Measurements from ENCODE around the gene HSPA5. TPM values are rescaled to one million over a fixed set of nuclear protein-coding genes. Genes with fewer than 3 reads are reported as not detected.
A peak's percentile ranks its signal among the peaks of the same experiment; 100 is the strongest.
"Not testable (repeated sequence)": the region's sequence is repeated elsewhere in the genome, so short reads cannot be mapped to it uniquely, and the experiment has no call there.

Gene HSPA5

GRCh38 chr9:125194466-125194865 is 46.7 kb downstream of the HSPA5 start:
- not testable (repeated sequence) for H4K5ac ChIP-seq (ENCODE audit: low read length); H2AK5ac ChIP-seq (ENCODE audit: low read length); H3K56ac ChIP-seq (ENCODE audit: low read length); H3K27me3 ChIP-seq (ENCODE audit: insufficient read depth, low read length, poor library complexity); H3K27ac ChIP-seq (ENCODE audit: low read depth, low read length); H3K79me1 ChIP-seq (ENCODE audit: low read length); H3K4me1 ChIP-seq (ENCODE audit: control insufficient read depth, low read depth, low read length); H3K4ac ChIP-seq (ENCODE audit: low read depth, low read length); H2BK120ac ChIP-seq (ENCODE audit: low read depth, low read length); H3K36me3 ChIP-seq (ENCODE audit: control insufficient read depth, insufficient read depth, low read length); H4K8ac ChIP-seq (ENCODE audit: low read depth, low read length); H3K9ac ChIP-seq (ENCODE audit: low read length); H3K23ac ChIP-seq (ENCODE audit: low read length); H3K79me2 ChIP-seq (ENCODE audit: control insufficient read depth, insufficient read depth, low read length); H3K4me3 ChIP-seq (ENCODE audit: low read length); H3K18ac ChIP-seq (ENCODE audit: low read length); H2BK15ac ChIP-seq (replicated peaks; ENCODE audit: low read depth); H2BK5ac ChIP-seq (ENCODE audit: low read length); H3K4me2 ChIP-seq (ENCODE audit: low read length); DNase-seq
- WGBS (ENCODE audit: extremely low coverage, insufficient coverage, low lambda C conversion rate) = no CpG with 5 or more reads among the region's 5 CpGs

GRCh38 chr9:125190361-125190801 is 50.8 kb downstream of the HSPA5 start:
- Histone ChIP-seq H3K18ac (ENCODE audit: low read length) (no peak overlapping the region), H3K79me1 (ENCODE audit: low read length) (no peaks in the 10 kb centered on the region), H3K36me3 (ENCODE audit: control insufficient read depth, insufficient read depth, low read length) (no peaks in the 10 kb centered on the region), H4K8ac (ENCODE audit: low read depth, low read length) (peak overlapping the region; percentile 28), H3K27me3 (ENCODE audit: insufficient read depth, low read length, poor library complexity) (no peaks in the 10 kb centered on the region), H2BK15ac (replicated peaks; ENCODE audit: low read depth) (no peak overlapping the region), H2BK5ac (ENCODE audit: low read length) (no peak overlapping the region), H3K4me1 (ENCODE audit: control insufficient read depth, low read depth, low read length) (peaks cover 3% of the 10 kb centered on the region), H2AK5ac (ENCODE audit: low read length) (no peak overlapping the region), H3K79me2 (ENCODE audit: control insufficient read depth, insufficient read depth, low read length) (peaks cover 25% of the 10 kb centered on the region), H3K4me2 (ENCODE audit: low read length) (peak overlapping the region; percentile 92), H3K4me3 (ENCODE audit: low read length) (peak overlapping the region; percentile 90), H3K27ac (ENCODE audit: low read depth, low read length) (no peak overlapping the region), H3K9ac (ENCODE audit: low read length) (peak overlapping the region; percentile 95), H3K23ac (ENCODE audit: low read length) (peak overlapping the region; percentile 29), H3K56ac (ENCODE audit: low read length) (peak overlapping the region; percentile 98), H2BK120ac (ENCODE audit: low read depth, low read length) (no peak overlapping the region), H3K4ac (ENCODE audit: low read depth, low read length) (no peak overlapping the region), H4K5ac (ENCODE audit: low read length) (peak overlapping the region; percentile 91)
- no CpG with 5 or more reads among the region's 14 CpGs for WGBS (ENCODE audit: extremely low coverage, insufficient coverage, low lambda C conversion rate)
- DNase-seq = peak; percentile 23

GRCh38 chr9:125189361-125190289 is 51.5 kb downstream of the HSPA5 start, which contains the start of gene PPP6C:
PPP6C (minus strand) TSS chr9:125189803; CDS start chr9:125189718, 85 bp downstream.
- Histone ChIP-seq H3K9ac (ENCODE audit: low read length) (peak within 1 kb of the TSS; percentile 95), H4K8ac (ENCODE audit: low read depth, low read length) (peak within 1 kb of the TSS; percentile 28), H3K27ac (ENCODE audit: low read depth, low read length) (peak within 1 kb of the TSS; percentile 82), H3K79me2 (ENCODE audit: control insufficient read depth, insufficient read depth, low read length) (peaks cover 25% of the 10 kb centered on the region), H2AK5ac (ENCODE audit: low read length) (no peak within 1 kb of the TSS), H4K5ac (ENCODE audit: low read length) (peak within 1 kb of the TSS; percentile 91), H2BK5ac (ENCODE audit: low read length) (no peak within 1 kb of the TSS), H3K36me3 (ENCODE audit: control insufficient read depth, insufficient read depth, low read length) (no peaks in the 10 kb centered on the region), H3K4me3 (ENCODE audit: low read length) (peak within 1 kb of the TSS; percentile 94), H3K18ac (ENCODE audit: low read length) (peak within 1 kb of the TSS; percentile 51), H3K56ac (ENCODE audit: low read length) (peak within 1 kb of the TSS; percentile 98), H3K4me2 (ENCODE audit: low read length) (peak within 1 kb of the TSS; percentile 92), H2BK120ac (ENCODE audit: low read depth, low read length) (no peak within 1 kb of the TSS), H3K23ac (ENCODE audit: low read length) (peak within 1 kb of the TSS; percentile 85), H3K79me1 (ENCODE audit: low read length) (no peaks in the 10 kb centered on the region), H3K4ac (ENCODE audit: low read depth, low read length) (peak within 1 kb of the TSS; percentile 61), H3K4me1 (ENCODE audit: control insufficient read depth, low read depth, low read length) (peaks cover 3% of the 10 kb centered on the region), H3K27me3 (ENCODE audit: insufficient read depth, low read length, poor library complexity) (no peaks in the 10 kb centered on the region), H2BK15ac (replicated peaks; ENCODE audit: low read depth) (no peak within 1 kb of the TSS)
- peak; percentile 98 for DNase-seq
- whole genome bisulfite sequencing (ENCODE audit: extremely low coverage, insufficient coverage, low lambda C conversion rate) = no CpG with 5 or more reads among the region's 82 CpGs

- no peak for DNase-seq
- Histone ChIP-seq H3K9ac (ENCODE audit: low read length) (peak overlapping the region; percentile 89), H3K27ac (ENCODE audit: low read depth, low read length) (no peak overlapping the region)
Measured at GRCh38 chr9:125189011-125189360, 52.2 kb downstream of the HSPA5 start.

More at GRCh38 chr9:125189011-125189360, 52.2 kb downstream of the HSPA5 start:
- Histone ChIP-seq H3K79me1 (ENCODE audit: low read length) (no peaks in the 10 kb centered on the region), H3K4me2 (ENCODE audit: low read length) (peak overlapping the region; percentile 85), H4K8ac (ENCODE audit: low read depth, low read length) (no peak overlapping the region), H2BK5ac (ENCODE audit: low read length) (no peak overlapping the region), H3K4ac (ENCODE audit: low read depth, low read length) (no peak overlapping the region), H3K27me3 (ENCODE audit: insufficient read depth, low read length, poor library complexity) (no peaks in the 10 kb centered on the region), H3K18ac (ENCODE audit: low read length) (no peak overlapping the region), H4K5ac (ENCODE audit: low read length) (no peak overlapping the region), H3K56ac (ENCODE audit: low read length) (peak overlapping the region; percentile 96), H3K79me2 (ENCODE audit: control insufficient read depth, insufficient read depth, low read length) (peaks cover 29% of the 10 kb centered on the region), H3K36me3 (ENCODE audit: control insufficient read depth, insufficient read depth, low read length) (no peaks in the 10 kb centered on the region), H2BK120ac (ENCODE audit: low read depth, low read length) (no peak overlapping the region), H2AK5ac (ENCODE audit: low read length) (no peak overlapping the region), H3K4me3 (ENCODE audit: low read length) (peak overlapping the region; percentile 94), H2BK15ac (replicated peaks; ENCODE audit: low read depth) (no peak overlapping the region), H3K23ac (ENCODE audit: low read length) (peak overlapping the region; percentile 85), H3K4me1 (ENCODE audit: control insufficient read depth, low read depth, low read length) (peaks cover 3% of the 10 kb centered on the region)
- no CpG with 5 or more reads among the region's 26 CpGs for WGBS (ENCODE audit: extremely low coverage, insufficient coverage, low lambda C conversion rate)

Small RNAs within 50 kb of the gene (small RNA-seq; reads per million reads assigned to genes)
- gene AL354710.1 (ENCODE audit: insufficient read depth) = not detected

Data from mesendoderm (in vitro differentiated cells).